ACHN (cell line): ENCODE results near the gene ITGA1.
"Not testable (repeated sequence)": the region's sequence is repeated elsewhere in the genome, so short reads cannot be mapped to it uniquely, and the experiment has no call there.

Experiments used
- DNase-seq: peaks from one replicate; pipeline ENCODE4 v3.0.0-alpha.2; 2015
- in situ Hi-C: cut with HindIII; loops from 2 replicates; pipeline ENCODE4 v1.10.0; 2017; ENCODE audit warnings: low sequenced_read_pairs, low pct_ligation_motif_present, low pct_unique_long_range_greater_than_20kb

Gene ITGA1

DNA sequence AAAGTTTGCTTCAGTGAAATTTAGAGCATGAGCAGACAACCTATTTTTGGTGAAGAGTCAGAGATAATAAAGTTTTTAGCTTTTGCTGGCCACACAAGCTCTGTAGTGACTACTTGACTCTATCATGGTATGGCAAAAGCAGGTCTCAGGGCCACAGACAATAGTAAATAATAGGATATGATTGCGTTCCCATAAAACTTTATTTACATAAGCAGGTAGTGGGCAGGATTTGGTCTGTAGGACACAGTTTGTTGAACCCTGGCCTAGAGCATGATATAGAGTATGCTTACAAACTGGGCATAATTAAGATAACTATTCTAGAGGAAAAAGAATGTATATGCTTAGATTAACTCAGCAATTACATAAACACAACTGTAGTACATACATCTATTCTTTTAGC is 30.1 kb downstream of the ITGA1 start:
- in situ Hi-C loops, result no loop called here
- no peak for DNase-seq

- in situ Hi-C loops, result no loop called here
Measured at GRCh38 chr5:52818360-52818759, 30.6 kb downstream of the ITGA1 start.

DNA sequence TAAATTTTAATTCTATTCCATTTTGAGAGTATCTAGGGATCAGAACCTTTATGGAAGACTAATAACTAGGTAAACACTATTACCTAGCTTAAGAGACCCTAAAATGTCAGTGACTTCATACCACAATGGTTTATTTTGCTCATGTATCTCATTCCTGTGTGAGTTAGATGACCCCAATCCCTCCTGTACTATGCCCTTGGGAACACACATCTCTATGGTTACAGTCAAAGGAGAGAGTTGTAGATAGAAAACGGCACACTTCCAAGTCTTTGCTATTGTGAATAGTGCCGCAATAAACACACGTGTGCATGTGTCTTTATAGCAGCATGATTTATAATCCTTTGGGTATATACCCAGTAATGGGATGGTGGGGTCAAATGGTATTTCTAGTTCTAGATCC is 31.1 kb downstream of the ITGA1 start:
- DNase-seq, in situ Hi-C loops: not testable (repeated sequence)

More at GRCh38 chr5:52818360-52818759, 30.6 kb downstream of the ITGA1 start:
- no peak for DNase-seq

DNA sequence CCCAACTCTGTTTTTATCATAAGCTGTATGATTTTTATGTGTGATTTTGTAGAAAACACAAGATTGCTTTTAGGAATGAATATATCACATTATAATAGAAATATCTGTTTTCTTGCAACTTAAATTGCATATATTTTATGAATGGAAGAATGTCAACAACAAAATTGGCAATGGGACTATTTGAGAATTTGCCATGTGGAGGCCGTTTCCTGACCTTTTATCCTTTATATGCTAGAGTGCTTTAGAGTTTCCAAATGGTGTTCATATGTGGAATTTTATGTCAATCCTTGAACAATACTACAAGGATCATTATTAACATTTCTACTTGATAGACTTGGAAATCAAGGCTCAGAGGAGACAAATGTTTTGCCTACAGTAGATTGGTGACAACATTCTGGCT is 34.2 kb downstream of the ITGA1 start:
- DNase-seq, result no peak
- in situ Hi-C loops, result no loop called here

DNA sequence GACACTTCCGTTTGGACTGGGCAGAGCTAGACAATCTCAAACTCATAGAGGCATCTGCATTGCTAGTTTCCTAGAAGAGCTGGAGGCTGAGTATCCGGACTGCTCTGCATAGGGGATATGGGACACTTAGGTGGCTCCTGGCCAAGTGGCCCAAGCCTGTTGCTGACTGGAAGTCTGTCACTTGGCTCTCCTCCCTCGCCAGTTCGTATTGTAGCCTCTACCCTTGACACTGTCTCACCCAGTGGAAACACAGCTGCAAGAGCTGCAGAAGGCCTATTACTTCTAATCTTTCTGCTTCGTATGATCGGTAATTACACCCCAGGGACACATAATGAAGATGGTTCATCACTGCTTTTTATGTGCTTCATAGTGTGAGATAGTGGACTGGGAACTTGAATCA is 34.7 kb downstream of the ITGA1 start:
- in situ Hi-C loops, result no loop called here
- DNase-seq, result no peak

- no peak for DNase-seq
- in situ Hi-C loops, result no loop called here
Measured at GRCh38 chr5:52824827-52825226, 37.1 kb downstream of the ITGA1 start.

GRCh38 chr5:52825826-52826225 is 38.1 kb downstream of the ITGA1 start:
- no peak for DNase-seq
- in situ Hi-C loops, result no loop called here

DNA sequence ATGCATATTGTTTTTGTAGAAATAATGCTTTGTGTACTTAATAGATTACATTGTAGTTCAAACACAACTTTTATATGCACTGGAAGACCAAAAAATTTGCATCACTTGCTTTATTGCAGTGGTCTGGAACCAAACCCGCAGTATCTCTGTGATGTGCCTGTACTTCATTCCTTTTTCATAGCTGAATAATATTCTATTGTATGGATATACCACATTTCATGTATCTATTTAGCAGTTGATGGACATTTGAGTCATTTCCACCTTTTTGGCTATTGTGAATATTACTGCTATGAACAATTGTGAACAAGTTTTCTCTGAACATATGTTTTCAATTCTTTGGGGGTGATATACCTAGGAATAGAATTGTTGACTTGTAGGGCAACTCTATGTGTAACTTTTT is 40.1 kb downstream of the ITGA1 start:
- in situ Hi-C loops, result no loop called here
- no peak for DNase-seq

DNA sequence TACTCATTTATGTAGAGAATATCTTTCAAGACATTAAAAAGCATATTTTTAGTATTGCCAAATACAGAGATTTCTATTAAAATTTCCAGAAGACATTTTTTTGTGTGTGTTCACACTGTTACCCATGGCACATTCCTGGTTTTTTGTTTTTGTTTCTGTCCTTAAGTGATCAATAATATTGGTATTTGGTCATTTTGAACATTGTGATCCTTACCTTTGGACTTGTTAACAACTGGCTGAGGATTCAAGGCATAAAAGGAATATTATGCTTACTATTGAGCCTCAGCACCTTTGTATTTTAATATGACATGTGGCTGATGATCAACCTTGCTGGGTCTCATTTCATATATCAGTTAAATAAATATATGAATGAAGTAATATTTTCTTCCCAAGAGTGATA is 41.9 kb downstream of the ITGA1 start:
- no peak for DNase-seq
- in situ Hi-C loops, result no loop called here

- DNase-seq, result no peak
- in situ Hi-C loops, result no loop called here
Measured at GRCh38 chr5:52830650-52831049, 42.9 kb downstream of the ITGA1 start.

DNA sequence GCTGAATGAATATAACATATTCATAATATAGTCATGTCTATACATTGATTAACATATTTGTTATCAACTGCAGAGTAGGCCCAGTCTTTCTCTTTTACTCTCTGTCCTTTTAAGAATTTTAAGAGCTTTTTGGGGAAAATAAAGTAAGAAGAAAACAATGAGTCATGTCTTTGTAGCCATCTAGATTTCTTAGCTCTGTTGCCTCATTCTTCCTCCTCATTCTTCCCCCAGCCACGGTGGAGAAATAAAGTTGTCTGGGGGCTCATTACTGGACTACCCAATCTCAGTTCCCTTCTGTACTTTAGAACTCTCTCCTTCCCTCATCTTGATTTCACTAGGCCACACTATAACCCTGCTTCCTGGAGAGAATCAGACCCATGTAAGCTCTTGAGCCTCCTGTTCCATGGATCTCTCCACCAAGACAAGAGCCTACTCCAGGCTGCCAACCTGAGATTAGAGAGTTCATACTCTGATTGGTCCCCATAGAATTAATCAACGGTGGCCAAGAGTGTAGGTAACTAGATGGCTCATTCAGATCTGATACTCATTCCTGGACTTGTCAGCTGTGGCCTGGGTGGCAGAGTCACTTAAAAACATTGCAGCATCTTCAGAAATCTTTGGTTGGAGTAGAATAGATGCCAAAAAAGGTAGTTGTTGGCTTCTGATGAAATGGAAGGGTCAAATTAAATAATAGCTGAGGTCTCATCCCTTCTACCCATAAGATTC is 44.2 kb downstream of the ITGA1 start:
- DNase-seq, result no peak
- in situ Hi-C loops, result no loop called here

DNA sequence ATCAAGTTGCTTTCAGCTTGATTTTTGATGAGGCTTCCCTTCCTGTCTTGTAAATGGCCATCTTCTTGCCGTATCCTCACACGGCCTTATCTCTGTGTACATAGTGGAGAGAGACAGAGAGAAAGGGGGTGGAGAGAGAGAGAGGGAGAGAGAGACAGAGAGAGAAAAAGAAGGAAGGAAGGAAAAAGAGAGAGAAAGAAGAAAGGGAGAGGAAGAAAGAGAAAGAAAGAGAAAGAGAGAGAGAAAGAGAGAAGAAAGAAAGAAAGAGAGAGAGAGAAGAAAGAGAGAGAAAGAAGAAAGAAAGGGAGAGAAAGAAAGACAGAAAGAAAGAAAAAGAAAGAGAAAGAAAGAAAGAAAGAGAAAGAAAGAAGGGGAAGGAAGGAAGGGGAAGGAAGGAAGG is 46.6 kb downstream of the ITGA1 start:
- in situ Hi-C loops, result no loop called here

DNA sequence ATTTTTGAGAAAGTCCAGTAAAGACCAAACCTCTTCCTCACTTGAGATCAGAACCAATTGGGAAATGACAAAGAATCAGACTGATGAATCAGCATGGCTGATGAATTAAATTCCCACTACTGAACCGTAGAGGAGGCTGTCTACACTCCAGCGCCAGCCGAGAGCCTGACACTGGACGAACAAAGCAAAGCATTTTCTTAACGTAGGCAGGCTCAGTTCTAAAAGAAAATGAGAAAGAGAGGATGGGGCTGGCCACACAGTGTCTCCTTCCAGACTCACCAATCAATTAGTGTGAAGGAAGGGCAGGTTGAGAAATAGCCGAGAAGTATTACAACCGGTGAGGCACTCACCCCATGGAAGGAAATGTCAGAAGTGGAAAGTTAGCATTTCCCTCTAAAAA is 49.4 kb downstream of the ITGA1 start:
- in situ Hi-C loops, result no loop called here
- peak; percentile 84 for DNase-seq

More for the DNA sequence above, 46.6 kb downstream of the ITGA1 start:
- no peak for DNase-seq

- in situ Hi-C loops, result no loop called here
- DNase-seq, result no peak
Measured at GRCh38 chr5:52837591-52838001, 49.9 kb downstream of the ITGA1 start.

- in situ Hi-C loops, result no loop called here
Measured at GRCh38 chr5:52838326-52839015, 50.8 kb downstream of the ITGA1 start.

GRCh38 chr5:52839285-52839684 is 51.6 kb downstream of the ITGA1 start:
- no peak for DNase-seq
- in situ Hi-C loops, result no loop called here

More at GRCh38 chr5:52838326-52839015, 50.8 kb downstream of the ITGA1 start:
- DNase-seq, result peak; percentile 41

- in situ Hi-C loops, result no loop called here
- no peak for DNase-seq
Measured at GRCh38 chr5:52840277-52841050, 52.7 kb downstream of the ITGA1 start.

DNA sequence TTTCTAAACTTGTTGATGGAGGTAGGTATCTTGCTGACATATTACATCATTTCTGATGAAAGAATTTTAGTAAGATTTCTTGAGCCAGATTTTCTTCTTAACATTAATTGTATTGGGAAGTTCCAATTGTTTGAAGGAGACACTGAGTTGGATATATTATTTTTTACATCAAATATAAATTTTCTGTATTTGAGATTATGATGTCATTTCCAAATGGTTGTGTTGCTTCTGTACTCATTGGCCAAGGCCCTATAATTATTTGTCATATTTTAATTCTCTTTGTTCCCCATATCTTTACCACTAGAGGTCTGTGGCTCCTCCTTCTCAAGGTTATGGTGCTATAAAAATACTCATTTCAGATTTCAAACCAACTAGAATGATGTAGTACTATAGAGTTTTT is 53.4 kb downstream of the ITGA1 start:
- in situ Hi-C loops, result no loop called here
- no peak for DNase-seq

DNA sequence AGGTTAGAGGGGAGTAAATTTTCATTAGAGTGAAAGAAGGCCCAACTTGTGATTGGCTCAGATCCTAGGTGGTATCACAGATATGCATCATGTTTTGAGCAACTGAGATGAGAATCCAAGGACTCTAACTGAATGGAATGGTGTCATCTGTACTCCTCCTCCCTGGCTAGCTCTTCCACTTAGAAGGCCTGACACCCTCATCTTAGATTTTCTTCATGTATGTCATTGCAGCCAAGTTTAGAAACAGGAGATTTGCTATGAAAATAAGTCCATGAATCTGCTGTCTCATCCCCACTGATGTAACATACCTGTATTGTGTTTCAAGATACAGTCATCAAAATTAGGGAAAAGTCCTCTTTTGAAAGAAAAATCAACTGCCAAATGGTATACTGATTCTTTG is 54.4 kb downstream of the ITGA1 start:
- in situ Hi-C loops, result no loop called here
- DNase-seq, result no peak
